HepG2 (cell line): Measurements from ENCODE around the gene MYBPC2. TPM values are rescaled to one million over a fixed set of nuclear protein-coding genes. Genes with fewer than 3 reads are reported as not detected.

Experiments used
- CBX1 ChIP-seq: IDR thresholded peaks from one replicate; pipeline ENCODE4 v1.6.1; 2016; ENCODE audit warnings: antibody characterized with exemption, low read depth
- EHMT2 ChIP-seq: fragments of 200-600 bp; sonication (generic); IDR thresholded peaks from 2 replicates; pipeline ENCODE4 v1.7.0; 2017; ENCODE audit warnings: antibody characterized with exemption, low read depth, low read length, borderline replicate concordance
- KDM6A ChIP-seq: IDR thresholded peaks from 2 replicates; pipeline ENCODE4 v1.6.1; 2016; ENCODE audit warnings: low read depth
- MTA1 ChIP-seq: sonication (generic); formaldehyde crosslinking; IDR thresholded peaks from 2 replicates; pipeline ENCODE4 v1.4.0; 2020; ENCODE audit warnings: missing genetic modification reagents, mild to moderate bottlenecking, borderline replicate concordance
- MXD4 ChIP-seq: IDR thresholded peaks from 2 replicates; pipeline ENCODE4 v1.6.1; 2016; ENCODE audit warnings: mild to moderate bottlenecking, missing biosample characterization, missing genetic modification reagents
- NFIC ChIP-seq: IDR thresholded peaks from 2 replicates; pipeline ENCODE4 v1.6.1; 2012; ENCODE audit warnings: mild to moderate bottlenecking, low read length, inconsistent platforms
- STAT6 ChIP-seq: sonication (generic); formaldehyde crosslinking; IDR thresholded peaks from 2 replicates; pipeline ENCODE4 v1.4.0; 2020; ENCODE audit warnings: missing genetic modification reagents, mild to moderate bottlenecking, borderline replicate concordance
- SUZ12 ChIP-seq: fragments of 150-350 bp; IDR thresholded peaks from 2 replicates; pipeline ENCODE4 v1.6.1; 2014; ENCODE audit warnings: low read depth, low read length
- TCF7L2 ChIP-seq: IDR thresholded peaks from 2 replicates; pipeline ENCODE4 v1.6.1; 2011; ENCODE audit warnings: mild to moderate bottlenecking, low read depth, low read length, moderate library complexity
- ZNF318 ChIP-seq: sonication (generic); formaldehyde crosslinking; IDR thresholded peaks from 2 replicates; pipeline ENCODE4 v1.4.0; 2020; ENCODE audit warnings: mild to moderate bottlenecking, missing genetic modification reagents
- ZNF589 ChIP-seq: sonication (generic); formaldehyde crosslinking; conservative IDR thresholded peaks from 2 replicates; pipeline ENCODE4 v1.8.0; 2022; ENCODE audit warnings: mild to moderate bottlenecking, moderate library complexity, missing genetic modification reagents
- ZNF770 ChIP-seq: sonication (generic); formaldehyde crosslinking; IDR thresholded peaks from 2 replicates; pipeline ENCODE4 v1.5.0; 2020; ENCODE audit warnings: mild to moderate bottlenecking, missing genetic modification reagents
- polyA plus RNA-seq, 8 experiments: library from polyadenylated mRNA; depleted of rRNA in 3 of 8; stranded (reverse) in 7 of 8; unstranded in 1 of 8; fragments of >200 nt; fragmentation: Illumina TruSeq in 4 of 8; extraction: Trizol in 4 of 8; gene quantifications; 2 replicates each; pipeline versions ENCODE4 v1.2.1 to v1.2.3, GENCODE V29; 2011 to 2016; ENCODE audit warnings: low read depth in 4 of 8, missing spikeins in 1 of 8, mixed read lengths in 1 of 8; ENCODE audit not compliant: insufficient read depth in 1 of 8
- total RNA-seq, 5 experiments: library from RNA; depleted of rRNA; stranded (reverse); fragments of >200 nt; fragmentation: Illumina TruSeq; extraction: Trizol; gene quantifications; 2 replicates each; pipeline ENCODE4 v1.2.3, GENCODE V29; 2016; ENCODE audit warnings: low read depth in 1 of 5
- TF ChIP-seq, protein P1 (sequence below): IDR thresholded peaks from 2 replicates; pipeline ENCODE4 v1.6.1; 2012; ENCODE audit warnings: inconsistent platforms

Gene MYBPC2
- total and polyA plus RNA-seq, 2 of the 13 experiments (the other 11 are each of a cell fraction or from before 2014, with no cell fraction given) = not detected

GRCh38 chr19:50513746-50514345, 81.2 kb downstream of the MYBPC2 start, which contains the start of gene ASPDH (continued):
- no peak for TF ChIP-seq STAT6 (CRISPR knock-in tag)
- no peak for TF ChIP-seq ZNF318 (CRISPR knock-in tag)
- TF ChIP-seq ZNF589 (CRISPR knock-in tag) = no peak
- no peak for TF ChIP-seq TCF7L2
- TF ChIP-seq, protein P1, sequence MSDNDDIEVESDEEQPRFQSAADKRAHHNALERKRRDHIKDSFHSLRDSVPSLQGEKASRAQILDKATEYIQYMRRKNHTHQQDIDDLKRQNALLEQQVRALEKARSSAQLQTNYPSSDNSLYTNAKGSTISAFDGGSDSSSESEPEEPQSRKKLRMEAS = peak; percentile 13; the same call in 1 of the 2 replicates
- no peak for TF ChIP-seq CBX1
- peak; percentile 50; the same call in 1 of the 2 replicates for TF ChIP-seq MTA1 (CRISPR knock-in tag)
- TF ChIP-seq MXD4 (CRISPR knock-in tag) = no peak
- TF ChIP-seq ZNF770 = no peak
- TF ChIP-seq KDM6A (CRISPR knock-in tag) = no peak
- TF ChIP-seq EHMT2 = no peak
- TF ChIP-seq SUZ12 = no peak
- TF ChIP-seq NFIC = no peak
